HTR-8/SVneo (cell line): Measurements from ENCODE around the gene SLC16A6.
"Not testable (repeated sequence)": the region's sequence is repeated elsewhere in the genome, so short reads cannot be mapped to it uniquely, and the experiment has no call there.

Experiments
- DNase-seq: peaks from one replicate; pipeline ENCODE4 v3.0.0; 2011; ENCODE audit warnings: low spot score, mixed read lengths; ENCODE audit not compliant: insufficient read length
- FAIRE-seq: peaks from 2 replicates; lab custom pipeline; 2011; peaks lifted over from hg19 to GRCh38; lab: Jason Lieb, UNC

Gene SLC16A6

DNA sequence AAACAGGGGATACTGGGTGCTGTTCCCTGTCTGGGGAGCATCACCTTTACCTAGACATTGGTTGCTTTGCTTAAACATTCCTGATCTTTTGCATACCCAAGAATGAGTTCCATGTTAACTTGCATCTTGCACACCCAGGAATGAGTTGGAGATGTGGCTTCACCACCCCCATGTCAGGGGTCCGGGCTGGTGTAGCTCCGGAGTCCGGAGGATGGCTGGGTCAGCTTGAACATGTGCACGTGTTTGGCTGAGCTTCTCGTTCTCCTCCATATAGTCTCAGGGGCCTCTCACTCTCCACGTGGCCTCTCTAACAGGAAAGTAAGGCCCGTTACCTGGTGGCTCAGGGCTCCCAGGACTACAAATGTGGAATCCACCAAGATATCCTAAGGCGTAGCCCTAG, 61.3 kb downstream of the SLC16A6 start:
- no peak for FAIRE-seq
- no peak for DNase-seq

GRCh38 chr17:68228817-68229570, 61.9 kb downstream of the SLC16A6 start:
- no peak for FAIRE-seq
- no peak for DNase-seq

GRCh38 chr17:68228039-68228680, 62.8 kb downstream of the SLC16A6 start:
- not testable (repeated sequence) for FAIRE-seq

GRCh38 chr17:68225055-68225454, 65.9 kb downstream of the SLC16A6 start:
- not testable (repeated sequence) for FAIRE-seq, DNase-seq

More at GRCh38 chr17:68228039-68228680, 62.8 kb downstream of the SLC16A6 start:
- DNase-seq = not testable (repeated sequence)

DNA sequence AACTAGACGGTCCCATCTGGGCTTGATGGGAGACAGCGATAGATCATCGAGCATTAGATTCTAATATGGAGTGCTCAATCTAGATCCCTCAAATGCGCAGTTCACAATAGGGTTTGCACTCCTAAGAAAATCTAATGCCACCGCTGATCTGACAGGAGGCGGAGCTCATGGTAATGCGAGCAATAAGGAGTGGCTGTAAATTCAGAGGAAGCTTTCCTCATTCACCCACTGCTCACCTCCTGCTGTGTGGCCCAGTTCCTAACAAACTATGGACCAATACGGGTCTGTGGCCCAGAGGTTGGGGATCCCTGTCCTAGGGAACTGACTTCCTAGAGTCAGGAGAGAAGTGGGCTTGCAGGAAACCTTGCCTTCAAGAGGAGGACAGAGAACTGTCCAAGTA, 68.3 kb downstream of the SLC16A6 start:
- FAIRE-seq (no peak), DNase-seq (no peak)

GRCh38 chr17:68221786-68222185, 69.1 kb downstream of the SLC16A6 start:
- DNase-seq (no peak), FAIRE-seq (peak; percentile 4)

DNA sequence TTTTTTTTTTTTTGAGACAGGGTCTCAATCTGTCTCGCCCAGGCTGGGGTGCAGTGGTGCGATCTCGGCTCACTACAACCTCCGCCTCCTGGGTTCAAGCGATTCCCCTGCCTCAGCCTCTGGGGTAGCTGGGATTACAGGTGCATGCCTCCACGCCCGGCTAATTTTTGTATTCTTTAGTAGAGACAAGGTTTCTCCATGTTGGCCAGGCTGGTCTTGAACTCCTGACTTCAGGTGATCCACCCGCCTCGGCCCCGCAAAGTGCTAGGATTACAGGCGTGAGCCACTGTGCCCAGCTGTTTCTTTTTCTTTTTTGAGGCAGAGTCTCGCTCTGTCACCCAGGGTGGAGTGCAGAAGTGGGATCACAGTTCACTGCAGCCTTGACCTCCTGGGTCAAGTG, 70.1 kb downstream of the SLC16A6 start:
- not testable (repeated sequence) for DNase-seq, FAIRE-seq

GRCh38 chr17:68220186-68220585, 70.7 kb downstream of the SLC16A6 start:
- peak; percentile 20 for FAIRE-seq
- DNase-seq = not testable (repeated sequence)

DNA sequence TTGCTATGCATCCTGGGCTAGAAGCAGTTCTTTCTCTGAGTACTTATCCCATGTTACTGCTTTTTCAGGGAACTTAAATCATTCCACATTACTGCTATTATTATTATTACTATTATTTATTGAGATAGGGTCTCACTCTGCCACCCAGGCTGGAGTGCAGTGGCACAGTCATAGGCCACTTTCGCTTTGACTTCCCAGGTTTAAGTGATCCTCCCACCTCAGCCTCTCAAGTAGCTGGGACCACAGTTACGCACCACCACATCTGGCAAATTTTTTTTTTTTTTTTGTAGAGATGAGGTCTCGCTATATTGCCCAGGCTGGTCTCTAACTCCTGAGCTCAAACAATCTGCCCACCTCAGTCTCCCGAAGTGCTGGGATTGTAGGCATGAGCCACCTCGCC, 71.5 kb downstream of the SLC16A6 start:
- not testable (repeated sequence) for DNase-seq, FAIRE-seq
